Thoracic aorta (tissue), 2 donors: ENCODE data around the gene FUCA1. TPM values are rescaled to one million over a fixed set of nuclear protein-coding genes. Genes with fewer than 3 reads are reported as not detected.
"Not testable (repeated sequence)": the region's sequence is repeated elsewhere in the genome, so short reads cannot be mapped to it uniquely, and the experiment has no call there.

Source experiments
- ATAC-seq: fragments of 150-250 bp; one replicate; pipeline ENCODE4 v1.8.0; 2017; ENCODE audit warnings: low read depth; ENCODE audit not compliant: insufficient number of reproducible peaks, low FRiP score
- DNase-seq: peaks from one replicate; pipeline ENCODE4 v3.0.0-alpha.2; 2020; ENCODE audit warnings: low spot score
- H3K27ac ChIP-seq, 2 donors: fragments of 200-600 bp; sonication (generic); 1 replicate in 1 of 2; 2 replicates in 1 of 2; pipeline ENCODE4 v1.5.1; 2016; ENCODE audit warnings: mild to moderate bottlenecking in 2 of 2, moderate library complexity in 2 of 2
- H3K27me3 ChIP-seq: fragments of 200-600 bp; sonication (generic); replicated peaks from 2 replicates; pipeline ENCODE4 v1.6.0; 2016; ENCODE audit warnings: mild to moderate bottlenecking; ENCODE audit not compliant: insufficient read depth
- H3K36me3 ChIP-seq: fragments of 200-600 bp; sonication (generic); one replicate; pipeline ENCODE4 v1.5.1; 2016
- H3K4me1 ChIP-seq, 2 donors: fragments of 200-600 bp; sonication (generic); 1 replicate in 1 of 2; 2 replicates in 1 of 2; pipeline versions ENCODE4 v1.5.1 to v1.6.0; 2016; ENCODE audit warnings: low read depth in 2 of 2, mild to moderate bottlenecking in 1 of 2; ENCODE audit not compliant: control insufficient read depth in 1 of 2
- H3K4me3 ChIP-seq: fragments of 200-600 bp; sonication (generic); 2 replicates; pipeline ENCODE4 v1.5.1; 2016; ENCODE audit warnings: mild to moderate bottlenecking
- H3K9me3 ChIP-seq: fragments of 200-600 bp; sonication (generic); 2 replicates; pipeline ENCODE4 v1.5.1; 2016
- total RNA-seq, 2 donors: library from RNA; depleted of rRNA; stranded (reverse); fragments of >200 nt; gene quantifications; one replicate each; pipeline versions ENCODE4 v1.1.0 to v1.2.3, GENCODE V29; 2016
- TF ChIP-seq, protein P1 (sequence below): fragments of 200-600 bp; sonication (generic); IDR thresholded peaks from one replicate; pipeline ENCODE4 v1.5.1; 2019; ENCODE audit warnings: antibody characterized with exemption

Gene FUCA1
- total RNA-seq, 2 donors from 2014 or later: 30.5 to 70.8 TPM

DNA sequence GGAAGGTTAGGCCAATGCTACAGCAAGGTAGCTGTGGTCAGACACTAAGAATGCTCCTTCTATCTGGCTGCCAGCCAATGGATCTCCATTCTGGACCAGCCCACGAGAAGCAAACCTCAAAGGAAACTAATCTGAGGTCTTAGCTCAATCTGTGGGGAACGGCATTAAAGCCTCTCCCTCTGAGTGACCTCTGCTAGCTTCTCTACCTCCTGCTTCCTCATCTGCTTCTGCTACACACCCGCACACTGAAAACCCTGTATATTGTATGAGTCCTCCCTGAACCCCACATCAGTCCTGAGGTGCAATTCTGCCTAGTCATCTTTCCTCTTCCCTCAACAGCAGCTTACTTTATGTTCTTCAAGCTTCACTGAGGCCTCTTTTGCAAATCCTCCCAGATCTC lies 60.6 kb downstream of the FUCA1 start:
- H3K36me3 ChIP-seq: peaks cover 3% of the 10 kb centered on the region
- ATAC-seq: no peak
- TF ChIP-seq, protein P1, sequence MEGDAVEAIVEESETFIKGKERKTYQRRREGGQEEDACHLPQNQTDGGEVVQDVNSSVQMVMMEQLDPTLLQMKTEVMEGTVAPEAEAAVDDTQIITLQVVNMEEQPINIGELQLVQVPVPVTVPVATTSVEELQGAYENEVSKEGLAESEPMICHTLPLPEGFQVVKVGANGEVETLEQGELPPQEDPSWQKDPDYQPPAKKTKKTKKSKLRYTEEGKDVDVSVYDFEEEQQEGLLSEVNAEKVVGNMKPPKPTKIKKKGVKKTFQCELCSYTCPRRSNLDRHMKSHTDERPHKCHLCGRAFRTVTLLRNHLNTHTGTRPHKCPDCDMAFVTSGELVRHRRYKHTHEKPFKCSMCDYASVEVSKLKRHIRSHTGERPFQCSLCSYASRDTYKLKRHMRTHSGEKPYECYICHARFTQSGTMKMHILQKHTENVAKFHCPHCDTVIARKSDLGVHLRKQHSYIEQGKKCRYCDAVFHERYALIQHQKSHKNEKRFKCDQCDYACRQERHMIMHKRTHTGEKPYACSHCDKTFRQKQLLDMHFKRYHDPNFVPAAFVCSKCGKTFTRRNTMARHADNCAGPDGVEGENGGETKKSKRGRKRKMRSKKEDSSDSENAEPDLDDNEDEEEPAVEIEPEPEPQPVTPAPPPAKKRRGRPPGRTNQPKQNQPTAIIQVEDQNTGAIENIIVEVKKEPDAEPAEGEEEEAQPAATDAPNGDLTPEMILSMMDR: no peak

DNA sequence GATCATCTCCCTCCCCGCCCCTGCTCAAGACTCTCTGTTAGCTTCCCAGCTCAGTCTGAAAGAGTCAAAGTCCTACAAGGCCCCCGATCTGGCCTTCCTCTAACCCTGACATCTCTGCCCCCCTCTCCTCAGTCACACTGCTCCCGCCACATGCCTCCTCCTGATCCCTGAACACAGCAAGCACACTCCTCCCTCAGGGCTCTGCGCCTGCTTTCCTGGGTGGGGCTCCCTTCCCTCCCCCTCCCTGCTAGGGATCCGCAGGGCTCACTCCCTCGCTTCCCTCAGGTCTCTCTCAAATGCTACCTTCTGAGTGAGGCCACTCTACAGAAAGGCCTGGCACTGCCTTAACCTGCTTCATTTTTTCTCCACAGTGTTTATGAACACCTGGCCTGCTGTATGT lies 61.8 kb downstream of the FUCA1 start:
- DNase-seq (no peak), ATAC-seq (no peak)
- Histone ChIP-seq H3K9me3 (no peaks in the 10 kb centered on the region), H3K27me3 (no peaks in the 10 kb centered on the region), H3K36me3 (peaks cover 3% of the 10 kb centered on the region), H3K4me1 (peaks cover 2 to 6% of the 10 kb centered on the region in 2 donors), H3K4me3 (no peak overlapping the region), H3K27ac (no peak overlapping the region)
- TF ChIP-seq, protein P1: no peak

More for the DNA sequence above, 60.6 kb downstream of the FUCA1 start:
- H3K4me1 ChIP-seq: no peaks in the 10 kb centered on the region
- no peak overlapping the region for H3K4me3 ChIP-seq
- H3K27ac ChIP-seq: no peak overlapping the region
- no peak for DNase-seq
- H3K27me3 ChIP-seq: no peaks in the 10 kb centered on the region
- H3K9me3 ChIP-seq: no peaks in the 10 kb centered on the region

DNA sequence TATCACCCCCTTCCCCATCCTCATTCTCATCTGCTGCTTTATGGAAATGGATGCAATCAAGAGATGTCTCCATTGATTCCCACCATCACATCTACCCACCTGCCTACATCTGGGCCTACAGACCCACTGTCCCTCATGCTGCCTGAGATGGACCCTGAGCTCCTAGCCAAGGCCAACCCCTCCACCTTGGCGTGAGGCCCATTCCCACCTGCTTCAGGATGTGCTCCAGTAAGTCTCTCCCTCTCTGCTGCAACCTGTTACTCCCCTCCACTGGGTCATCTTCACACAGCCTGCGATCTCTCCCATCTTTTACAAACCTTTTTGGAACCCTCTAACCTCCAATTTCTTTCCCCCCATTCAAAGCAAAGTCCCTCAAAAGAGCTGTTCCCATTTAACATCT lies 63.1 kb downstream of the FUCA1 start:
- Histone ChIP-seq H3K36me3 (peaks cover 3% of the 10 kb centered on the region), H3K9me3 (no peaks in the 10 kb centered on the region), H3K27me3 (no peaks in the 10 kb centered on the region), H3K4me1 (peaks cover 3 to 10% of the 10 kb centered on the region in 2 donors), H3K27ac (no peak overlapping the region), H3K4me3 (no peak overlapping the region)
- ATAC-seq (no peak), DNase-seq (no peak)
- TF ChIP-seq, protein P1: no peak

DNA sequence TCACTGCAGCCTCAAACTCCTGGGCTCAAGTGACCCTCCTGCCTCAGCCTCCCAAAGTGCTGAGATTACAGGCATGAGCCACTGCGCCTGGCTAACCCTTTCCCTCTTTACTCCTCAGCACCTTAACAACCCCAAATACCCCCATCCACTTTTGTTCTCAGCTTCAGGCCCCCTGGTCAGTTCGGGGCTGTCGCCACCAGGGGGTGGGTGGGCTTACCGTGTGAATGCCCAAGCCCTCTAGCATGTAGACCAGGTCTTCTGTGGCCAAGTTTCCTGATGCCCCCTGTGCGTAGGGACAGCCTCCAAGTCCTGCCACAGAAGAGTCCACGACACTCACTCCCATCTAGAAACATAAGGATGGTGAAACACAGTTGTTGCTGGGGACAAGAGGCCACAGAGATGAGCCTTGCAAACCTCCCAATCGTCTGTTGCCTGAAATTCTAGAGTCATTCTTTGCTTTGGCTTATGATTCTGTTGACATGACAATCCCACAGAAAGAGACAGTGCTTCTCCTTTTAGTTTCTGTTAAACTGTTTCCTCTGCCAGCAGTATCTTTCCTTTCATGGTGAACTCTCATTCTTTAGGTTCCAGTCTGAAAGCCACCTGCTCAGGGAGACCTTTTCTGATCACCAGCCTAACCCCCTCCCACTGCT lies 63.8 kb downstream of the FUCA1 start:
- TF ChIP-seq, protein P1: no peak
- peaks cover 3% of the 10 kb centered on the region for H3K36me3 ChIP-seq

DNA sequence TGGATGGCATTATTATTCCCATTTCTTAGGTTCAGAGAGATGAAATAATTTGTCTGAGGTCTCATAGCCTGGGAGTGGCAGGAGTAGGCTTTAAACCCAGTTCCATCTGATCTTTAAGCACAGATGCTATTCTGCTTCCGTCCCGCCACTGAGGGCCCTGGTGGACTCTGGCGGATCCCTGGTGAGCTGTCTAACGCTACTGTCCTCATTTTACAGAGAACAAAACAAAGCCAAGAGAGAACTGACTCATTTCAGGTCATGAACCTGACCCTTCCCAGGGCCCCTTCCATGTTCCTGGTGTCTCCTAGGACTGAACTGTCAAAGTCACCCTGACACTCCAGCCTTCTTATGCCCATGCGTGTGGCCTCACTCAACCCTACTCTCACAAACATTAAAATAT lies 64.4 kb downstream of the FUCA1 start:
- H3K9me3 ChIP-seq: no peaks in the 10 kb centered on the region
- H3K27me3 ChIP-seq: no peaks in the 10 kb centered on the region
- no peak overlapping the region for H3K4me3 ChIP-seq
- peaks cover 3% of the 10 kb centered on the region for H3K36me3 ChIP-seq
- H3K4me1 ChIP-seq: peaks cover 3 to 23% of the 10 kb centered on the region in 2 donors
- DNase-seq: no peak
- H3K27ac ChIP-seq: no peak overlapping the region
- no peak for ATAC-seq
- TF ChIP-seq, protein P1: no peak

More for the DNA sequence above, 63.8 kb downstream of the FUCA1 start:
- ATAC-seq: no peak
- no peaks in the 10 kb centered on the region for H3K27me3 ChIP-seq
- H3K4me1 ChIP-seq: peaks cover 3 to 17% of the 10 kb centered on the region in 2 donors
- no peak overlapping the region for H3K27ac ChIP-seq
- no peak for DNase-seq
- H3K4me3 ChIP-seq: no peak overlapping the region
- no peaks in the 10 kb centered on the region for H3K9me3 ChIP-seq

DNA sequence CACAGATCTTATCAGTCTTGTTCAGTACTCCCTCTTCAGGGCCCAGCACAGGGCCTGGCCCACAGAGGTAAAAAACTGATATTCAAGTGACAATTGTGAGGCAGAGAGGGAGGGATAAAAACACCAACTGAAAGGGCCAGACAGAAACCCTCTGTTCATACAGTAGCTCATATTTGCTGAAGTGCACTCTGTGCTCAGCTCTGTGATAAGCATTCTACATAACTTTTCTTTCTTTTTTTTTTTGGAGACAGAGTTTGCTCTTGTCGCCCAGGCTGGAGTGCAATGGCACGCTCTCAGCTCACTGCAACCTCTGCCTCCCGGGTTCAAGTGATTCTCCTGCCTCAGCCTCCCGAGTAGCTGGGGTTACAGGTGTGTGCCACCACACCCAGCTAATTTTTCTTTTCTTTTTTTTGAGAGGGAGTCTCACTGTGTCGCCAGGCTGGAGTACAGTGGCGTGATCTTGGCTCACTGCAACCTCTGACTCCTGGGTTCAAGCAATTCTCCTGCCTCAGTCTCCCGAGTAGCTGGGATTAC lies 65.2 kb downstream of the FUCA1 start:
- not testable (repeated sequence) for H3K9me3 ChIP-seq, DNase-seq, H3K27ac ChIP-seq, H3K36me3 ChIP-seq, H3K27me3 ChIP-seq, ATAC-seq, H3K4me3 ChIP-seq
- H3K4me1 ChIP-seq: peaks cover 3 to 23% of the 10 kb centered on the region in 2 donors
